ENCODE data around the gene STYX.
A peak's percentile ranks its signal among the peaks of the same experiment; 100 is the strongest.

The STYX gene

GRCh38 chr14:52797653-52798052, 67.7 kb downstream of the STYX start:
- TF ChIP-seq, protein P1, sequence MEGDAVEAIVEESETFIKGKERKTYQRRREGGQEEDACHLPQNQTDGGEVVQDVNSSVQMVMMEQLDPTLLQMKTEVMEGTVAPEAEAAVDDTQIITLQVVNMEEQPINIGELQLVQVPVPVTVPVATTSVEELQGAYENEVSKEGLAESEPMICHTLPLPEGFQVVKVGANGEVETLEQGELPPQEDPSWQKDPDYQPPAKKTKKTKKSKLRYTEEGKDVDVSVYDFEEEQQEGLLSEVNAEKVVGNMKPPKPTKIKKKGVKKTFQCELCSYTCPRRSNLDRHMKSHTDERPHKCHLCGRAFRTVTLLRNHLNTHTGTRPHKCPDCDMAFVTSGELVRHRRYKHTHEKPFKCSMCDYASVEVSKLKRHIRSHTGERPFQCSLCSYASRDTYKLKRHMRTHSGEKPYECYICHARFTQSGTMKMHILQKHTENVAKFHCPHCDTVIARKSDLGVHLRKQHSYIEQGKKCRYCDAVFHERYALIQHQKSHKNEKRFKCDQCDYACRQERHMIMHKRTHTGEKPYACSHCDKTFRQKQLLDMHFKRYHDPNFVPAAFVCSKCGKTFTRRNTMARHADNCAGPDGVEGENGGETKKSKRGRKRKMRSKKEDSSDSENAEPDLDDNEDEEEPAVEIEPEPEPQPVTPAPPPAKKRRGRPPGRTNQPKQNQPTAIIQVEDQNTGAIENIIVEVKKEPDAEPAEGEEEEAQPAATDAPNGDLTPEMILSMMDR (IDR thresholded peaks at IDR 0.05; ENCODE audit: insufficient read depth, missing control alignments): no peak
- no peak for FAIRE-seq
- DNase-seq (ENCODE audit: insufficient read length, low spot score): no peak

DNA sequence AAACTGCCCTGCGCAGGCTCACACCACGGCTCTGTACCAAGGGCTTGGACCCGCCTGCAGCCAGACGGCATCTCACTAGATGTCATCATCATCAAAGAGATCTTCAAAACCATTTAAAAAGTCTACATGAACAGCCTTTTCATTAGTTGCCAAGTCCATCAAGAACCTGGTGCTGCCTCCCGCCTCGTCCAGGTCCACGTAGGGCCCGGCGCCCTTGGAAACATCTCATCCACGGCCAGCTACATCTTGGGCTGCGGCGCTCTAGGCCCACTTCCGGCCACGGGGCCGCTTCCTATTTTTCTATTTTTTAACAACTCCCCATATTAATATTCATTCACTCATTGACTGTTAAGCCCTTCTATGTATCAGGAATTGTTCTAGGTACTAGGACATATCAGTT, 68.9 kb downstream of the STYX start:
- FAIRE-seq (no peak), DNase-seq (ENCODE audit: insufficient read length, low spot score) (no peak)
- TF ChIP-seq, protein P1 (IDR thresholded peaks at IDR 0.05; ENCODE audit: insufficient read depth, missing control alignments): no peak

DNA sequence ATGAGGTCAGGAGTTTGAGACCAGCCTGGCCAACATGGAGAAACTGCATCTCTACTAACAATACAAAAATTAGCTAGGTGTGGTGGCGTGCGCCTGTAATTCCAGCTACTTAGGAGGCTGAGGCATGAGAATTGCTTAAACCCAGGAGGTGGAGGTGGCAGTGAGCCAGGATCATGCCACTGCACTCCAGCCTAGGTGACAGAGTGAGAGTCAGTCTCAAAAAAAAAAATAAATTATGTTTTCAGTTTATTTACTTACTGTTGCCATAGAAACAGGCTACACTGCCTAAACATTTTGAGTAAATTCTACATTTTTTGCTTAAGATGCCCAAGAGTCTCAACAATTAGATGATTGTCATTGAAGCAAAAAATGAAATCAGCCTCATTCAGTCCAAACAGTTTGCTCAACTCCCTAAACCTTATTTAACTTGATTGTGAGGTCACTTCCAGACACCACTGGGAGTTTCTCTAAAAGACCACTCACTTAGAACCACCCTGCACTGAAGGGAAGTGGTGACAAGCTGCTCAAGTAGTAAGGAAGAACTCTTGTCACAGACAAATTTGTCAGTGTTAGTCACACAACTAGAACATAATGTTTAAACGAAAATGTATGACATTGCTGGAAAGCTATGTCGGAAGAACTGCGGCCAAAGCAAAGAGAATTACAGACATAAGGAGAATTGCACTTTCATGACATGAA, 71.2 kb downstream of the STYX start:
- DNase-seq (ENCODE audit: insufficient read length, low spot score): no peak
- no peak for FAIRE-seq
- TF ChIP-seq, protein P1 (IDR thresholded peaks at IDR 0.05; ENCODE audit: insufficient read depth, missing control alignments): no peak

GRCh38 chr14:52802597-52802996, 72.6 kb downstream of the STYX start:
- DNase-seq (ENCODE audit: insufficient read length, low spot score) (no peak), FAIRE-seq (no peak)
- TF ChIP-seq, protein P1 (IDR thresholded peaks at IDR 0.05; ENCODE audit: insufficient read depth, missing control alignments): no peak

DNA sequence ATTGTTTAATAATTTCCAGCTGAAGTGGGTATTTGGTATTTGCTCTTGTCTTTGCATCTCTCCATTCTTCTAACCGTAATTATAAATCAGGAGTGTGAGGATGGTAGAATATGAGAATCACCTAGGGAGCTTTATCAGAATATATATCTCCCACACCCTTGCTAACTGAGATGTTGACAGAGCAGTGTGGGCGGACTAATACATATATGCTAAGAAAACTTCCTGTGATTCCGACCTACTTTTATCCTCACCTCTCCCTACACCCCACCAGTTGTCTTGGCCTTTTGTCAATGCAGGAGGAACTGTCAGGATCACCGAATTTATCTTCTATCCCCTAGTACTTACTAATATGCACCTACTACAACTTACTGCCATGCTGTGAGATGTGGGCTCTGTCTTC, 76.1 kb downstream of the STYX start:
- FAIRE-seq (no peak), DNase-seq (ENCODE audit: insufficient read length, low spot score) (no peak)
- TF ChIP-seq, protein P1 (IDR thresholded peaks at IDR 0.05; ENCODE audit: insufficient read depth, missing control alignments): no peak

GRCh38 chr14:52808101-52808500, 78.1 kb downstream of the STYX start:
- FAIRE-seq: peak; percentile 29

DNA sequence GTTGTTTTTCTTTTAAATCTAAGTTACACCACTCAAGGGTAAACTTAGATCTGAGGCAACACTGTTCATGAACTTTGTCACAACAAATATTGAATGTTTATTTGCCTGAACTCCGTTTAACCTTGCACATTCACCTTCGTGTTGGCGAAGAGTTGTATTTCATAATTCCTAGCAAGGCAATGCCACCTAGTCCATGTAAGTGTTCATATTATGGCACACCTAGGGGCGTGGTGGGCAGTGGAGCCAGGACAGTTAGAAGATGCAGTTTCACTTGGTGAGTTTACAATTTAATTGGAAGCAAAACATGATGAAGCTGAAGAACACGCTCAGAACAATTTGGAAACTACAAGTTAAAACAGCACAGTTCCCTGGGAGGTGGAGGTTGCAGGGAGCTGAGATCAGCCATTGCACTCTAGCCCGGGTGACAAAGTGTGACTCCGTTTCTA, 91.9 kb downstream of the STYX start:
- TF ChIP-seq, protein P1 (IDR thresholded peaks at IDR 0.05; ENCODE audit: insufficient read depth, missing control alignments): no peak
- FAIRE-seq (no peak), DNase-seq (ENCODE audit: insufficient read length, low spot score) (no peak)

More at GRCh38 chr14:52808101-52808500, 78.1 kb downstream of the STYX start:
- TF ChIP-seq, protein P1 (IDR thresholded peaks at IDR 0.05; ENCODE audit: insufficient read depth, missing control alignments): no peak
- no peak for DNase-seq (ENCODE audit: insufficient read length, low spot score)

All from D721Med (cell line).